Hepatocyte (in vitro differentiated cells): ENCODE data around the gene ABCA10. TPM values are rescaled to one million over a fixed set of nuclear protein-coding genes. Genes with fewer than 3 reads are reported as not detected.

Source experiments
- DNase-seq: peaks from one replicate; pipeline ENCODE4 v3.0.0-alpha.2; 2016; ENCODE audit warnings: low spot score
- H2AFZ ChIP-seq: fragments of 200-600 bp; sonication (generic); 2 replicates; pipeline ENCODE4 v1.6.0; 2016; ENCODE audit warnings: antibody characterized with exemption, mild to moderate bottlenecking
- H3K27ac ChIP-seq: fragments of 200-600 bp; sonication (generic); 2 replicates; pipeline ENCODE4 v1.5.1; 2016; ENCODE audit warnings: mild to moderate bottlenecking
- H3K27me3 ChIP-seq: fragments of 200-600 bp; sonication (generic); 2 replicates; pipeline ENCODE4 v1.6.1; 2016
- H3K36me3 ChIP-seq: fragments of 200-600 bp; sonication (generic); replicated peaks from 2 replicates; pipeline ENCODE4 v1.5.1; 2016; ENCODE audit warnings: low read depth; ENCODE audit not compliant: insufficient read depth
- H3K4me1 ChIP-seq: fragments of 200-600 bp; sonication (generic); 2 replicates; pipeline ENCODE4 v1.5.1; 2016; ENCODE audit warnings: mild to moderate bottlenecking, moderate library complexity; ENCODE audit not compliant: insufficient read depth
- H3K4me2 ChIP-seq: fragments of 200-600 bp; sonication (generic); 2 replicates; pipeline ENCODE4 v1.6.0; 2016
- H3K4me3 ChIP-seq: fragments of 200-600 bp; sonication (generic); 2 replicates; pipeline ENCODE4 v1.5.1; 2016; ENCODE audit warnings: mild to moderate bottlenecking
- H3K79me2 ChIP-seq: fragments of 200-600 bp; sonication (generic); 2 replicates; pipeline ENCODE4 v1.6.0; 2017; ENCODE audit warnings: mild to moderate bottlenecking
- H3K9me2 ChIP-seq: fragments of 200-600 bp; sonication (generic); replicated peaks from 2 replicates; pipeline ENCODE4 v1.6.0; 2017; ENCODE audit warnings: mild to moderate bottlenecking; ENCODE audit not compliant: insufficient read depth
- H3K9me3 ChIP-seq: fragments of 200-600 bp; sonication (generic); 2 replicates; pipeline ENCODE4 v1.5.1; 2016; ENCODE audit warnings: low read depth, mild to moderate bottlenecking
- H4K20me1 ChIP-seq: fragments of 200-600 bp; sonication (generic); 2 replicates; pipeline ENCODE4 v1.6.0; 2016; ENCODE audit warnings: mild to moderate bottlenecking; ENCODE audit not compliant: insufficient read depth, poor library complexity, severe bottlenecking
- EZH2 ChIP-seq: fragments of 200-600 bp; sonication (generic); IDR thresholded peaks from 2 replicates; pipeline ENCODE4 v1.6.1; 2016; ENCODE audit warnings: antibody characterized with exemption, mild to moderate bottlenecking, borderline replicate concordance
- EZH2phosphoT487 ChIP-seq: fragments of 200-600 bp; sonication (generic); IDR thresholded peaks from one replicate; pipeline ENCODE4 v1.6.1; 2018; ENCODE audit warnings: antibody characterized with exemption, mild to moderate bottlenecking, low read depth, moderate library complexity; ENCODE audit not compliant: unreplicated experiment, severe bottlenecking
- WGBS: methylation state at CpG from one replicate; pipeline ENCODE4 v1.1.6; 2016; ENCODE audit warnings: low lambda C conversion rate; ENCODE audit errors: missing lambda C conversion rate; 5-methylcytosine and 5-hydroxymethylcytosine counted together
- polyA plus RNA-seq: library from polyadenylated mRNA; unstranded; fragments of >200 nt; fragmentation: Nextera tagmentation; extraction: Ambion mirVana; gene quantifications from 2 replicates; pipeline ENCODE4 v1.2.1, GENCODE V29; 2016
- total RNA-seq: library from RNA; depleted of rRNA; stranded (reverse); fragments of >200 nt; gene quantifications from 2 replicates; pipeline ENCODE4 v1.2.3, GENCODE V29; 2014
- TF ChIP-seq, protein P1 (sequence below): fragments of 200-600 bp; sonication (generic); IDR thresholded peaks from 2 replicates; pipeline ENCODE4 v1.5.1; 2016; ENCODE audit warnings: antibody characterized with exemption, mild to moderate bottlenecking; ENCODE audit not compliant: poor library complexity

ABCA10 gene
- total and polyA plus RNA-seq, 2 experiments from 2014 or later: 4.7 TPM; not detected in 1

- H3K79me2 ChIP-seq: no peaks in the 10 kb centered on the region
- no peak for DNase-seq
- H3K4me3 ChIP-seq: no peak overlapping the region
- H3K4me1 ChIP-seq: no peaks in the 10 kb centered on the region
- no peaks in the 10 kb centered on the region for H3K9me2 ChIP-seq
- H3K36me3 ChIP-seq: no peaks in the 10 kb centered on the region
- H2AFZ ChIP-seq: no peak overlapping the region
- H3K27ac ChIP-seq: no peak overlapping the region
- 70% methylated on average over 1 of the region's 1 CpG for WGBS
- no peaks in the 10 kb centered on the region for H4K20me1 ChIP-seq
- H3K9me3 ChIP-seq: no peaks in the 10 kb centered on the region
- no peak for TF ChIP-seq EZH2phosphoT487
- no peak for TF ChIP-seq EZH2
- TF ChIP-seq, protein P1, sequence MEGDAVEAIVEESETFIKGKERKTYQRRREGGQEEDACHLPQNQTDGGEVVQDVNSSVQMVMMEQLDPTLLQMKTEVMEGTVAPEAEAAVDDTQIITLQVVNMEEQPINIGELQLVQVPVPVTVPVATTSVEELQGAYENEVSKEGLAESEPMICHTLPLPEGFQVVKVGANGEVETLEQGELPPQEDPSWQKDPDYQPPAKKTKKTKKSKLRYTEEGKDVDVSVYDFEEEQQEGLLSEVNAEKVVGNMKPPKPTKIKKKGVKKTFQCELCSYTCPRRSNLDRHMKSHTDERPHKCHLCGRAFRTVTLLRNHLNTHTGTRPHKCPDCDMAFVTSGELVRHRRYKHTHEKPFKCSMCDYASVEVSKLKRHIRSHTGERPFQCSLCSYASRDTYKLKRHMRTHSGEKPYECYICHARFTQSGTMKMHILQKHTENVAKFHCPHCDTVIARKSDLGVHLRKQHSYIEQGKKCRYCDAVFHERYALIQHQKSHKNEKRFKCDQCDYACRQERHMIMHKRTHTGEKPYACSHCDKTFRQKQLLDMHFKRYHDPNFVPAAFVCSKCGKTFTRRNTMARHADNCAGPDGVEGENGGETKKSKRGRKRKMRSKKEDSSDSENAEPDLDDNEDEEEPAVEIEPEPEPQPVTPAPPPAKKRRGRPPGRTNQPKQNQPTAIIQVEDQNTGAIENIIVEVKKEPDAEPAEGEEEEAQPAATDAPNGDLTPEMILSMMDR: no peak
- no peaks in the 10 kb centered on the region for H3K27me3 ChIP-seq
- no peak overlapping the region for H3K4me2 ChIP-seq
Measured at GRCh38 chr17:69254187-69254586, 25.6 kb upstream of the ABCA10 start.

GRCh38 chr17:69250641-69251040, 22.0 kb upstream of the ABCA10 start:
- Histone ChIP-seq H3K36me3 (no peaks in the 10 kb centered on the region), H2AFZ (no peak overlapping the region), H3K4me1 (no peaks in the 10 kb centered on the region), H3K9me3 (no peaks in the 10 kb centered on the region), H3K9me2 (no peaks in the 10 kb centered on the region), H3K27ac (no peak overlapping the region), H4K20me1 (no peaks in the 10 kb centered on the region), H3K27me3 (no peaks in the 10 kb centered on the region), H3K79me2 (no peaks in the 10 kb centered on the region), H3K4me3 (no peak overlapping the region), H3K4me2 (no peak overlapping the region)
- 80% methylated on average over 4 of the region's 4 CpGs for WGBS
- no peak for DNase-seq
- TF ChIP-seq, protein P1: no peak
- TF ChIP-seq EZH2: no peak
- no peak for TF ChIP-seq EZH2phosphoT487

GRCh38 chr17:69246726-69247375, 18.2 kb upstream of the ABCA10 start:
- peak; percentile 61 for DNase-seq
- Histone ChIP-seq H3K4me3 (no peak overlapping the region), H2AFZ (no peak overlapping the region), H3K9me3 (no peaks in the 10 kb centered on the region), H3K4me2 (no peak overlapping the region), H4K20me1 (no peaks in the 10 kb centered on the region), H3K36me3 (no peaks in the 10 kb centered on the region), H3K4me1 (no peaks in the 10 kb centered on the region), H3K79me2 (no peaks in the 10 kb centered on the region), H3K9me2 (no peaks in the 10 kb centered on the region), H3K27ac (no peak overlapping the region), H3K27me3 (no peaks in the 10 kb centered on the region)
- 64% methylated on average over 4 of the region's 4 CpGs for WGBS
- TF ChIP-seq, protein P1: peak; percentile 72
- TF ChIP-seq EZH2: no peak
